IPS DF 19.7 (cell line): ENCODE results near the gene TICAM1.

Experiments used
- DNase-seq: peaks from one replicate; pipeline ENCODE4 v3.0.0-alpha.2; 2013; ENCODE audit warnings: low read depth, low spot score

The TICAM1 gene

DNA sequence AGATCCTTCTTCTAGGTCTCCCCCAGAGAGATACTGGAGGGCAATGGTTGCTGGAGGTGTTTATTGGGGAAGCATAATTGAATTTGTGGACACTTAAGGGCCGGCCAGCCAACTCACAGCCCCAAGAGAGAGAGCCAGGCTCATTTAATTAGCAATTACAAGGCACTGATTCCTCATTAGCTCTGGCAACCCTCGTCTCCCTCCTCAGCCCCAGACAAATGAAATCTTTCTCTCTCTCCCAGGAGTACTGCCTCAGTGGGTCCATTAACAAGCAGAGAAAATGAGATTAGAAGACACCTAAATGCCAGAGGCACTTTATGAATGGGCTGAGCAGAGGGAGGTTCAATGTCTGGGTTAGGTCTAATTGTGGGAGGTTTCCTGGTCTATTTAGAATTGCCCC is 58.9 kb downstream of the TICAM1 start:
- no peak for DNase-seq

DNA sequence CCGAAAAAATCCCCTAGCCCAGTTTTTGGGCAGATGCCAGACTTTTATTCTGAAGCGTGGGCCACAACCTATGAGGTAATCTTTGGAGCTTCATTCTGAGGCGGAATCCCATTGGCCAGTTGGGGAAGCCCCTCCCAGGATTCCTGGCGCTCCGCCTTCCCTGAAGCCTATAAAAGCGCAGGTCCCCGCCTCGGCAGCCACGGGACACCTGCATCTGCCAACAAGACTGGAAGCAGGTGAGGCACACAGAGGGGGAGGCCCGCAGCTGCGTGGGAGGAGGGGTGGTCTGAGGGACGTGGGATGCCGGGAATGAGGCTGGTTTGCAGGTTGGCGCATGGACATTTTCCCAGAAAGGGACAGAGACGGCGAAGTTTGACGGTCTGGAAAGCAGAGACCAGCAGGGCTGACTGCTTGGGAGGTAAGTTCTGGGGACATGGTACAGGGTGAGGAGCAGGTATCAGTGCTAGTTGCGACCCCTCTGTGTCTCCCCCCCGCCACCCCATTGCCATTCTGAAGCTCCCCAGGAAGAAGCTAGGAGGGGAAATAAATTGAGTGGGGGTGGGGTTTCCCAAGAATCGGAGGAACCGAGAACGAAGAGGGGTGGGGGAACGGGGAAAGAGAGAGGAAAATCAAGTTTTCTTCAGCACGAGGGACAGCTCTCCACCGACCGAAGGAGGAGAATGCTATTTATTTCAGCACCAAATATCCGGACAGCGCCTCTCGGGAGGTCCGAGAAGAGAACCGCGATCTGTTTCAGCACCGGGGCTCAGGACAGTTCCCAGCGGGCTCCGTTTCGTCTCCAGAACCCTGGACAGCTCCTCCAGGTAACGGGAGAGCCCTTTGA is 62.4 kb downstream of the TICAM1 start:
- DNase-seq, result no peak
